CD4-positive, alpha-beta T cell treated with Interleukin-4 for 4 hours (primary cell): ENCODE data around the gene MAP1LC3A.

Experiments used
- DNase-seq: peaks from one replicate; pipeline ENCODE4 v3.0.0-alpha.2; 2020

MAP1LC3A gene

GRCh38 chr20:34578521-34578920 is 20.0 kb downstream of the MAP1LC3A start:
- no peak for DNase-seq

- no peak for DNase-seq
Observed at GRCh38 chr20:34579191-34579978, 20.9 kb downstream of the MAP1LC3A start.

- peak; percentile 24 for DNase-seq
Observed at GRCh38 chr20:34579979-34580940, 21.7 kb downstream of the MAP1LC3A start.

- DNase-seq = no peak
Observed at GRCh38 chr20:34581341-34582184, 23.0 kb downstream of the MAP1LC3A start.

GRCh38 chr20:34582221-34582620 is 23.7 kb downstream of the MAP1LC3A start:
- no peak for DNase-seq

- DNase-seq = no peak
Observed at GRCh38 chr20:34582911-34583310, 24.4 kb downstream of the MAP1LC3A start.

- no peak for DNase-seq
Observed at GRCh38 chr20:34583544-34583943, 25.0 kb downstream of the MAP1LC3A start.

- DNase-seq = no peak
Observed at GRCh38 chr20:34585019-34585418, 26.5 kb downstream of the MAP1LC3A start.

GRCh38 chr20:34586488-34587163 is 28.1 kb downstream of the MAP1LC3A start:
- no peak for DNase-seq

- DNase-seq = no peak
Observed at GRCh38 chr20:34595377-34596184, 37.1 kb downstream of the MAP1LC3A start.

GRCh38 chr20:34600892-34601653 is 42.6 kb downstream of the MAP1LC3A start:
- DNase-seq = no peak

- DNase-seq = no peak
Observed at GRCh38 chr20:34604980-34605788, 46.7 kb downstream of the MAP1LC3A start.

- no peak for DNase-seq
Observed at GRCh38 chr20:34607066-34607465, 48.5 kb downstream of the MAP1LC3A start.
